NB4 (cell line): Measurements from ENCODE around the gene MYLK3.

Experiments used
- DNase-seq: peaks from one replicate; pipeline ENCODE4 v3.0.0; 2010; ENCODE audit warnings: low read depth
- H3K4me3 ChIP-seq: one replicate; pipeline ENCODE4 v1.5.1; 2011; ENCODE audit warnings: mild to moderate bottlenecking, low read depth, low read length, moderate library complexity
- CTCF ChIP-seq: IDR thresholded peaks from one replicate; pipeline ENCODE4 v1.5.1; 2012; ENCODE audit warnings: low read depth, low read length
- MAX ChIP-seq: IDR thresholded peaks from 2 replicates; pipeline ENCODE4 v1.6.1; 2011; ENCODE audit warnings: low read depth, low read length
- MYC ChIP-seq: IDR thresholded peaks from 2 replicates; pipeline ENCODE4 v1.6.1; 2011; ENCODE audit warnings: low read depth, low read length
- POLR2A ChIP-seq: IDR thresholded peaks from 2 replicates; pipeline ENCODE4 v1.6.1; 2011; ENCODE audit warnings: mild to moderate bottlenecking; ENCODE audit not compliant: insufficient read length; ENCODE audit errors: extremely low read depth

The MYLK3 gene

GRCh38 chr16:46727630-46728029 is 20.5 kb downstream of the MYLK3 start:
- H3K4me3 ChIP-seq: no peak overlapping the region
- TF ChIP-seq POLR2A: no peak
- no peak for TF ChIP-seq MAX
- TF ChIP-seq MYC: no peak
- no peak for TF ChIP-seq CTCF
- no peak for DNase-seq

GRCh38 chr16:46727184-46727583 is 21.0 kb downstream of the MYLK3 start:
- TF ChIP-seq POLR2A (no peak), MYC (no peak), MAX (no peak), CTCF (no peak)
- H3K4me3 ChIP-seq: no peak overlapping the region
- no peak for DNase-seq

- no peak for DNase-seq
- no peak for TF ChIP-seq MAX
- no peak for TF ChIP-seq POLR2A
- TF ChIP-seq MYC: no peak
- no peak for TF ChIP-seq CTCF
- no peak overlapping the region for H3K4me3 ChIP-seq
These were observed 26.3 kb downstream of the MYLK3 start for GRCh38 chr16:46721885-46722284.

GRCh38 chr16:46720619-46721018 is 27.5 kb downstream of the MYLK3 start:
- DNase-seq: no peak
- TF ChIP-seq MAX: no peak
- TF ChIP-seq CTCF: no peak
- TF ChIP-seq POLR2A: no peak
- H3K4me3 ChIP-seq: no peak overlapping the region

GRCh38 chr16:46719528-46719927 is 28.6 kb downstream of the MYLK3 start:
- no peak for DNase-seq
- TF ChIP-seq MYC (no peak), POLR2A (no peak), MAX (no peak), CTCF (no peak)
- no peak overlapping the region for H3K4me3 ChIP-seq

GRCh38 chr16:46718214-46718613 is 29.9 kb downstream of the MYLK3 start:
- DNase-seq: no peak
- no peak overlapping the region for H3K4me3 ChIP-seq
- TF ChIP-seq MYC (no peak), CTCF (no peak), MAX (no peak), POLR2A (no peak)
